ENCODE results near the gene TCF23.
"Not testable (repeated sequence)": the region's sequence is repeated elsewhere in the genome, so short reads cannot be mapped to it uniquely, and the experiment has no call there.

The TCF23 gene

GRCh38 chr2:27191070-27191829 lies 42.4 kb downstream of the TCF23 start:
- peak; percentile 20 for DNase-seq

- DNase-seq, result no peak
Measured at GRCh38 chr2:27194538-27195354, 45.9 kb downstream of the TCF23 start.

- DNase-seq, result not testable (repeated sequence)
Measured at GRCh38 chr2:27195799-27196198, 47.0 kb downstream of the TCF23 start.

- not testable (repeated sequence) for DNase-seq
Measured at GRCh38 chr2:27198068-27198467, 49.3 kb downstream of the TCF23 start.

- no peak for DNase-seq
Measured at GRCh38 chr2:27198627-27199026, 49.8 kb downstream of the TCF23 start.

- DNase-seq, result no peak
Measured at GRCh38 chr2:27199241-27199640, 50.4 kb downstream of the TCF23 start.

- DNase-seq, result no peak
Measured at GRCh38 chr2:27201675-27202074, 52.9 kb downstream of the TCF23 start.

- DNase-seq, result no peak
Measured at GRCh38 chr2:27202854-27203253, 54.0 kb downstream of the TCF23 start.

GRCh38 chr2:27203741-27204140 lies 54.9 kb downstream of the TCF23 start:
- no peak for DNase-seq

GRCh38 chr2:27204566-27204965 lies 55.8 kb downstream of the TCF23 start:
- DNase-seq, result no peak

GRCh38 chr2:27205206-27205605 lies 56.4 kb downstream of the TCF23 start:
- no peak for DNase-seq

GRCh38 chr2:27206346-27206745 lies 57.5 kb downstream of the TCF23 start:
- DNase-seq, result no peak
